Stomach (tissue), 4 donors: ENCODE data around the gene NXPE3.

Source experiments
- CTCF ChIP-seq, 7 experiments: fragments of 450-650 bp in 4 of 7; fragments of 200-600 bp in 3 of 7; sonication (generic) in 3 of 7; IDR thresholded peaks; one replicate each; pipeline ENCODE4 v1.5.1; 2016 to 2019; ENCODE audit warnings: antibody characterized with exemption in 7 of 7, control low read depth in 2 of 7, mild to moderate bottlenecking in 1 of 7
- POLR2A ChIP-seq, 4 donors: fragments of 450-650 bp; IDR thresholded peaks; one replicate each; pipeline ENCODE4 v1.6.1; 2016; ENCODE audit warnings: antibody characterized with exemption in 4 of 4, control low read depth in 2 of 4, mild to moderate bottlenecking in 1 of 4, moderate library complexity in 1 of 4

- TF ChIP-seq CTCF (IDR thresholded peaks at IDR 0.05): no peak
- TF ChIP-seq POLR2A (IDR thresholded peaks at IDR 0.05): no peak
Measured at GRCh38 chr3:101801174-101801573, 22.2 kb downstream of the NXPE3 start.
